HG02870 (cell line): Measurements from ENCODE around the gene LIMS1.
"Not testable (repeated sequence)": the region's sequence is repeated elsewhere in the genome, so short reads cannot be mapped to it uniquely, and the experiment has no call there.

Experiments used
- ATAC-seq: cut with Tn5 transposase; IDR thresholded peaks from one replicate; pipeline ENCODE4 v1.9.1; 2021; ENCODE audit warnings: mild to moderate bottlenecking, moderate library complexity; ENCODE audit not compliant: unreplicated experiment

Gene LIMS1

DNA sequence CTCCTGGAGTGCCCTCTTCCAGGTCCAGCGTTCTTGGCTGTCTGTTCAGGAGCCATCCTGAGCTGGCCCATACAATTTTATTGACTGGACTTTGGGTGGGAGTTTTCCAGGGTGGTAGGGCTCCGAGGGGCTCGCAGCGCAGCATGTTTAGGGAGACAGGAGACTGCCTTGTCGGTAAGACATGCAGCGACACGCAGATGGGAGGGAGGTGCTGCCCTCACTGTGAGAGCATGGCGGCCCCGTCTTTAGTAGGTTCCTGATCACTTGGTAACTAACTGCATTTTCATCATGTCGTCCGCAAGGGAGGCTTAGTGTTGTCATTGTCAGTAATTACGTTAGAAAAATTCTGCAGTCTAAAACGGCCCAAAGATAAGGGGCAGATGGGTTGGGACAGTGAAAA lies 121.0 kb downstream of the LIMS1 start:
- not testable (repeated sequence) for ATAC-seq

GRCh38 chr2:108656282-108656681 lies 122.0 kb downstream of the LIMS1 start:
- not testable (repeated sequence) for ATAC-seq

DNA sequence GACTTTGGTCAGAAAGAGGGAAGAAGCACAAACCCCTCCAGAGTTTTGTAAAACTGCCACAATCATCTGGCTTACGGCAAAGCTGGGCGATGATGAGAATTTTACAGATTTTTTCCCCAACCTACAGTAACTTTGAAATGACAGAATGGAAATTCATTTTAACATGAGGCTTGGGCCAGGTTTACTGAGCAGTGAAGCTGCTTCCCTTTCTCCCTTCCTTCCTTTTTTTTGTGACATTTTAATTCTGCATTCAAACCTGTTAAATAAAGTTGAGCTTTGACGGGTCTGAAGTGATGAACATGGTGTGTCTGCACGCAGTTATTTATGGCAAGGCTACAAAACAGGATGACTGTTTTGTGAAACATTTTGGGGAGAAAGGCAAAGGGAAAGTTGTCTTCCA lies 123.2 kb downstream of the LIMS1 start:
- ATAC-seq, result not testable (repeated sequence)

DNA sequence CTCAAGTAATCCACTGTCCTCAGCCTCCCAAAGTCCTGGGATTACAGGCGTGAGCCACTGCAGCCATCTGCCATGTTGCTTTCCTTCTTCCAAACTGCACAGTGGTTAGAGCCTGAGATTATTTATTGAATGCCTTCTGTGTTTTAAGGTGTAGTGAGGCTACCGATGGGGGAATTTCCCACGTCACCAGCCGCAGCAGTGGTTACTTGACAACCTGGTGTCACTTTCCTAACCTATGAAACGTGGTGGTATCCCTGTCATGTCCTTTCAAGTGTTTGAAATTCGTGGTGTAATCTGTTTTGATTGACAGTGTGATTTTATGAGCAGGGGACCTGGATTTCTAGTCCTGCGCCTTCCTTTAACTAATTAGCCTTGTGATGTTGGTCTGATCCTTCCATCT lies 124.3 kb downstream of the LIMS1 start:
- ATAC-seq, result not testable (repeated sequence)

DNA sequence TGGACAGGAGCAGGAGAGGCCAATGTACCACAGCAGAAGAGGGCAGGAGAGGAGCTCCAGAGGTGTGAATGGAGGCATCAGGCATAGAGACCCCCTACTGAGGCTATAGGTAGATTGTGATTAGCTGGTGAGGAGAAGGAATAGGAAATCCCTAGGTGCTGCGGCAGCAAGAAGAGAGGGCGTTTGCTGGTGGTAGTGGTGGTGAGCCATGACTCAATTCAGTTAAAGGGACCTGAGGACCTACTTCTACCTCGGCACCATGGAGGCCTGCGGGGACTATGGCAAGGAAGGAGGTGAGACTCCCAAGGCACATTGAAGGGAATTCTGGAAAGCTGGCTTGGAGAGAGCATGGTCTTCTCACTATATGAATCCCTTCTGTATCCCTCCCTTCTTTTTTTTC lies 127.2 kb downstream of the LIMS1 start:
- ATAC-seq, result not testable (repeated sequence)

GRCh38 chr2:108662207-108662612 lies 127.9 kb downstream of the LIMS1 start:
- peak; percentile 95 for ATAC-seq

GRCh38 chr2:108663346-108663745 lies 129.1 kb downstream of the LIMS1 start:
- not testable (repeated sequence) for ATAC-seq

DNA sequence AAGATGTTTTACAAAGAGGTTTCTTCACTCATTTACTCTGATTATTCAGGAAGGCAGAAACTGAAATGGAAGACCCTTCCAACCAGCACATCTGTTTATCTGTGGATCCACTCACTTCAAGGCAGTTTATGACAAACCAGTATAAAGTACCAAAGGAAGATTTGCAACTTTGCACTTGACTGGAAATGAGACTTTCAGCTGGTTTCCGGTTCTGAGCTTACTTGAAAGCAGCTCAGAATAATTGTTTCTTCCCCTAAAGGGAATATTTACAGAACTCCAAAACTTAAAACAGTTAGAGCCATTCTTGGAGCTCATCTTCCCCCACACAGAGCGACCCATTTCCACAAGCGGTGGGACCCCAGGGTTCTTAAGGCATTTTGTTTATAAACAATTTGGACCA lies 129.8 kb downstream of the LIMS1 start:
- ATAC-seq, result not testable (repeated sequence)

DNA sequence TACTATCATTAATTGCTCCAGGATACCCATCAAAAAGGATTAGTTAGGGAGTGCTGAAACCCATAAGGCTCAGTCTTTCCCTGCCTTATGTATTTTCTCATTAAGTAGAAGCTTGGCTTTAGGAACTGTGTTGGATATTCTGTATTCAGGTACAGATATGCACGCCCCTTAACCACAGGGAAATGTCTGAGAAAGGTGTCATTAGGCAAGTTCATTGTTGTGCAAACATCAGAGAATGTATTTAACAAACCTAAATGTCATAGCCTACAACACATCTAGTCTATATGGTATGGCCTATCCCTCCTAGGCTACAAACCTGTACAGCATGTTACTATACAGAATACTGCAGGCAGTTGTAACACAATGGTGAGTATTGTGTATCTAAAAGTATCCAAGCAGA lies 130.7 kb downstream of the LIMS1 start:
- not testable (repeated sequence) for ATAC-seq

DNA sequence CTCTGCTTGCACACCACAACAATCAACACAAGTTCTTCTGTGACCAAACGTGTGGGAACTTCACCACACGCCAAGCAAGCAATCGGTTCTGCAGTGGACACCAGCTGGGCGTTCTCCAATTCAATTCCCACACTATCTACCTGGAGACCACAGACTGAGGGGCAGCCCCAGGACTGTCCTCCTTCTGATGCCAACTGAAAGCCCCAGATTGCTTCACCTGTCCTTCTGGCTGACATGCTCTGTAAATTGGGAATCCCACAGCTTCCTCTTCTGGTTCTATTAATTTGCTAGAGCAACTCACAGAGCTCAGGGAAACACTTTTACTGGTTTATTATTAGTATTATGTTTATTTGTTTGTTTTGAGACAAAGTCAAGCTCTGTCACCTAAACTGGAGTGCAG lies 131.7 kb downstream of the LIMS1 start:
- not testable (repeated sequence) for ATAC-seq

DNA sequence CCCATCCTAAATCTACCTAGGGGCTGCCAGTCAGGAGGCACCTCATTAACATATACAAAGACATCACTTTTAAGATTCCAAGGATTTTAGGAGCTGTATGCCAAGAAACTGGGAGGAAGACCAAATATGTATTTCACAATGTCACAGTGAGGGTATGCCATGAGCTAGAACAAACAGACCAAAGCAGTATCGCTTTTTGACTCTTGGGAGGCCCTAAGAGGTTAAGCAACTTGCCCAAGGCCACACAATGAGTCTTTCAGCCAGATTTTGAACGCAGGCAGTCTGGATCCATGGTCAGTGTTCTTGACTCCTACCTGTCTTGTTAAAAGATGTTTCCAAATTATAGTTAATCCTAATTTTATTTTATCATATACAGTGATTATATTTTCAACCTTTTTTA lies 132.9 kb downstream of the LIMS1 start:
- ATAC-seq, result not testable (repeated sequence)

DNA sequence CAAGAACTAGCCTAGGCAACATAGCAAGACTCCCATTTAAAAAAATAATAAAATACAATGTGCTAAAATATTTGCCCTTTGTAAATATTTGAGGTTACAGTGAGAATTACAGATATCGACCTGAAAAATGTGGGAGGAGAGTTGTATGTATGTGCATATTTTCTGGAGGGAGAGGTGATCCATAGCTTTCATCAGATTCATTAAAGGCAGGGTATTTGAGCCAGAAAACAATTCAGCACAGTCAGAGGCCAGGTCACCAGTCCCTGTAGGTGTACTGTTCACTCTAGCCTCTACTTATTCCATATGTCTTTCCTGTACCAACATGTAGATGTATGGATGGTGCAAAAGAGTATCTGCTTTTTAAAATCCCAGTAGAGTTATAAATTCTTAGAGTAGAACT lies 136.0 kb downstream of the LIMS1 start:
- ATAC-seq, result not testable (repeated sequence)

GRCh38 chr2:108672200-108672805 lies 138.0 kb downstream of the LIMS1 start:
- ATAC-seq, result not testable (repeated sequence)

DNA sequence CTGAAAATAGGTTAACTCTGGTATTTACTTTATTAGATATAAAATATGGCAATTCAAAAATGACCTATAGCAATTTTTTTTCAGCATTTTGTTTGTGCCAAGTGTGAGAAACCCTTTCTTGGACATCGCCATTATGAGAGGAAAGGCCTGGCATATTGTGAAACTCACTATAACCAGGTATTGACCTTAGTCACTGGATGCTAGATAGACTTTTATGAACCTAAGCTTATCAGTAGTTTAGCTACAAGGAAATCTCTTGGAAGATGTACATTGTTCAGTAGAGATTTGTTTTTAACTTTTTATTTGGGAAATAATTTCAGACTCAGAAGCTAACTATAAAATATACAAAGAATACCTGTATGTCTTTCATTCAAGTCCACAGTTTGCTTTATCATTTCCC lies 142.3 kb downstream of the LIMS1 start:
- not testable (repeated sequence) for ATAC-seq

DNA sequence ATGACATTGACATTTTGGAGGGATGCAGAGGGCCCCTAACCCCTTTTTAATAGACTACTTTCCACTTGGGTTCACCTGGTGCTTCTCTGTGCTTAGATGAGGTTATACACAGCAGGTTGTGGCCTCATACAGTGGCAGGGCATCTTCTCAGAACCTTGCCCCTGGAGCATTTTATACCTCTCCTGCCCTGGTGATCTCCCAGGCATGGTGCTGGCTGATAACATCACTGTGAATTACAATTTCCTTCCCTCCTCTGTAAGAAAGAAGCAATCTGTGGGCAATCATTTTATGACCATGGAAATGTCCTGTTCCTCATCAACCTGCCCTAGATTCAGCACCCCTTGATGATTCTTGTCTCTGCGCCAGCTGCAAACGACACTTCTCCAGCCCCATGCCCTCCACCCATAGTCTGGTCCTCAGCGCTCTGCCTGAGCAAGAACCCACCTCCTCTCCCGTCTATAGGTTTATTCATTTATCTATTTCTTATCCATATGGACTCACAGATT lies 143.0 kb downstream of the LIMS1 start:
- ATAC-seq, result not testable (repeated sequence)

DNA sequence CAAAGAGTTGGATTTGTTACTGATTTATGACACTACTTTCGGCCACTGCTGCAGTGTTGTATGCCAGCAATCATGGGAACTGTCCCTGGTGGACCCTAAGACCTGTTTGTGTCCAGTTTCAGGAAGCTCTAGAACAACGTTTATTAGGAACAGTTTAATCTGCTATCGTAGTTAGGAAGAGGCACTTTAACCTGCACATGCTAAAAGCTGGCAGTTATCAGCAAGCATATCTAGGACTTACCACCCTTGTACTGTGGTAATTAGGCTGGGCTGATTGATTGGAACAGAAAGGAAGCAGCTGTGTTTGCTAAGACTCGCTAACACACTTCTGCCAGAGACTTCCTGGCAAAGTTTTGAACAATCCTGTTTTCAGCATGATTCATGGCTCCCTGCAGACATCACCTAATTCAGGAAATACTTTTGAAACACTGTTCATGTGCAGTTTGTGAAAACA lies 144.0 kb downstream of the LIMS1 start:
- ATAC-seq, result not testable (repeated sequence)

GRCh38 chr2:108680805-108681204 lies 146.5 kb downstream of the LIMS1 start:
- ATAC-seq, result not testable (repeated sequence)

DNA sequence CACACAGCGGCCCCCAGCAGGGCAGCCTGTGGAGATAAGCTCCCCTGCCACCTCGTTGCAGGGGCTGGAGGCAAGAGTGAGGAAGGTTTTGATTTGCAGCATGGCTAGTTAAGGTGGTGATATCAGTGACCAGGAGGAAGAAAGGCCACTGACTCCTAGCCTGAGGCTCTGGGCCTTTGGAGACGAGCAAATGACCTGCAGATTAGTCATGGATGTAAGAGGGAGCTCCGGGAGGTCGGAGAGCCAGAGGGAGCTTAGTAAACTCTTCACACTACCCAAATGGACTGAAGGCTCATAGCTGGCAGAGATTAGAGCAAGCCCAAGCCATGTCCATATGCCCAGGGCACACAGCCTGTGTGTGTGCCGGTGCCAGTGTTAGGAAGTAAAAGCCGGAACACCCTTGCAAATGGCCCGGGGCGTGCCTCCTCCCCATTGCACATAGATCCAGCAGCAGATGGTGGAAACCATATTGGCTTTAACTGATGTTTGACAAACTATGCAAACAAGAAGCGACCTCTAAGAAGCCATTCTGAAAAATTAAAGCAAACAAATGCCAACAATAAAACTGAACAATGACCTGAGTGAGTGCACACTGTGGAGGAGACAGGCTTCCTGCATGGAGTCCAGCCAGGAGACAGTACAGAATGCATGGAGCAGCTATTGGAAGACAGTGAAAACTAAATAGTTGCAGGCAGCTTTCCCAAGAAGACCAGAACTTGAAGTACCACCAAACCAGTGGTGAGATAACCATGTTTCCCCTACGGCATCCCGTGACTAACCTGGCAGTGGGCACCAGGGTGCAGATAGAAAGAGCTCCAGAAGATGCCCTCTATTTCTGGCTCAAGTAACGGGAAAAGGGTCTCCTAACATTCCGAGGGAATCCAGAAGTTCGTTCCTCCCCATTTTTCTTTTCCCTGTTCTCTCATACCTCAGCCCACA lies 154.8 kb downstream of the LIMS1 start:
- ATAC-seq, result not testable (repeated sequence)

GRCh38 chr2:108690001-108690400 lies 155.7 kb downstream of the LIMS1 start:
- ATAC-seq, result peak; percentile 68

DNA sequence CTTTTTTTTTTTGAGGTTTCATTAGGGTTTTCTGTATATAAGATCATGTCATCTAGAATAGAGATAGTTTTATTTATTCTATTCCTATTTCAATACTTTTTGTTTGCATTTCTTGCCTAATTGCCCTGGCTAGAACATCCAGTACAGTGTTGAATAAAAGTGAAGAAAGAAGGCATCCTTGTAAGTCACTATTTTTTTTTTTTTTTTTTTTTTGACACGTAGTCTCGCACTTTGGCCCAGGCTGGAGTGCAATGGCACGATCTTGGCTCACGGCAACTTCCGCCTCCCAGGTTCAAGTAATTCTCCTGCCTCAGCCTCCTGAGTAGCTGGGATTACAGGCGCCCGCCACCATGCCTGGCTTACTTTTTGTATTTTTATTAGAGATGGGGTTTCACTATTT lies 157.2 kb downstream of the LIMS1 start:
- ATAC-seq, result no peak

- no peak for ATAC-seq
Measured at GRCh38 chr2:108701208-108701607, 166.9 kb downstream of the LIMS1 start.

DNA sequence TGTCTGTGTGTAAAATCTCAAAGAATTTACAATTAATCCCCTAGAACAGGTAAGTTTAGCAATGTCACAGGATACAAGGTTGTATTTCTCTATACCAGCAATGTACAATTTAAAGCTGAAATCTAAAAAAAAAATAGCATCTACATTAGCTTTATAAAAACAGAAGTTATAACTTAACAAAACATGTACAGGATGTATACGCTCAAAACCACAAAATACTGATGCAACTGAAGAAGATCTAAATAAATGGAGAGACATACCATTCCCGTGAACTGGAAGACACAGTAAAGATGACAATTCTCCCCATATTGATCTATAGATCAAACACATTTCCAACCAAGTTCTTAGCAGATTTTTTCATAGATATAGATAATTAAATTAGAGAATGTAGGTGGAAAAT lies 167.5 kb downstream of the LIMS1 start:
- ATAC-seq, result no peak
